ENCODE data around the gene KIF2B. TPM values are rescaled to one million over a fixed set of nuclear protein-coding genes. Genes with fewer than 3 reads are reported as not detected.

The KIF2B gene
- not detected in 2 replicates for total RNA-seq (2011; cell fraction: chromatin; rRNA removed; ENCODE audit: low replicate concordance)
- total RNA-seq (2011; cell fraction: nucleolus; rRNA removed), result not detected in 2 replicates
- not detected in 2 replicates for total RNA-seq (2011; cell fraction: nucleoplasm; rRNA removed)
- total RNA-seq (2014; rRNA removed), result not detected in 2 replicates
- total RNA-seq (2014; rRNA removed; fragmentation: Illumina TruSeq; extraction: Trizol), result not detected in 2 replicates
- total RNA-seq (2015; rRNA removed; fragmentation: Illumina TruSeq; extraction: Trizol), result not detected in 2 replicates
- not detected in 2 replicates for total RNA-seq (2021)
- not detected in 2 replicates for polyA plus RNA-seq (2011; rRNA removed)
- polyA plus RNA-seq (2011; cell fraction: cytosol; rRNA removed), result not detected in 2 replicates
- not detected in 2 replicates for polyA plus RNA-seq (2011; cell fraction: nucleus; rRNA removed)
- polyA plus RNA-seq (2012), result not detected in 2 replicates
- polyA plus RNA-seq (2014; fragmentation: Illumina TruSeq; extraction: Trizol), result not detected in 2 replicates
- polyA plus RNA-seq (2014; fragmentation: Nextera tagmentation; extraction: Ambion mirVana), result not detected
- not detected in 2 replicates for polyA plus RNA-seq (2014; rRNA removed)
- polyA minus RNA-seq (2011; rRNA and poly(A)+ RNA removed), result not detected in 2 replicates
- not detected in 2 replicates for polyA minus RNA-seq (2011; cell fraction: cytosol; rRNA and poly(A)+ RNA removed)
- not detected in 2 replicates for polyA minus RNA-seq (2011; cell fraction: nucleus; rRNA and poly(A)+ RNA removed)
- Bru-seq, nascent RNA, result not detected
- not detected for BruChase-seq, experiment 1, labeled RNA remaining after a 2-hour chase
- BruChase-seq, experiment 2, labeled RNA remaining after a 6-hour chase, result not detected
- long read RNA-seq, experiment 1, result 0 reads
- long read RNA-seq, experiment 2, result 0 reads
- long read RNA-seq, experiment 3, result 0 reads

DNA sequence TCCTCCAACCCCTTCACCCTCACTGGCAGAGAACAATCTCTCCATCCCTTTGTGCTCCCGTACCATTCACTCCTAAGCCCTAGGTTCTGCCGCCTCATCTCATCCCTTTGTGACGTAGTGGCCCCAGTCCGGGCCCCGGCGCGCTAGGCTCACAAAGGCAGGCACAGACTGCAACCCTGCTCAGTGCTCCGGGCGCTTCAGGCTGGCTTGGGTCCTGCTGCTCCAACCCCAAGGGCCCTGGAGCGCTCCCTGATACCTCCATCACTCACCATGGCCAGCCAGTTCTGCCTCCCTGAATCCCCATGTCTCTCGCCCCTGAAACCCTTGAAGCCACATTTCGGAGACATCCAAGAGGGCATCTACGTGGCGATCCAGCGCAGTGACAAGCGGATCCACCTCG is at the start of gene KIF2B:
KIF2B (plus strand) TSS at position 164 of the 400 bp plus-strand sequence; CDS start at position 271, 107 bp downstream.
- 39% methylated on average over 13 of the region's 17 CpGs for WGBS (ENCODE audit: insufficient coverage, low coverage, missing lambda C conversion rate)
- in situ Hi-C loops (cut with MboI), result no loop called here
- TF ChIP-seq ZNF79 (CRISPR knock-in tag; IDR thresholded peaks at IDR 0.05; ENCODE audit: low read depth) (no peak), ILK (tag; IDR thresholded peaks at IDR 0.05; ENCODE audit: borderline replicate concordance, low read depth) (no peak), SETDB1 (IDR thresholded peaks at IDR 0.05; ENCODE audit: low read length) (no peak), ZBTB49 (CRISPR knock-in tag; IDR thresholded peaks at IDR 0.05; ENCODE audit: borderline replicate concordance) (no peak), NFRKB (IDR thresholded peaks at IDR 0.05; ENCODE audit: low read depth) (no peak), MAFF (IDR thresholded peaks at IDR 0.05; ENCODE audit: low read length) (no peak), PML (IDR thresholded peaks at IDR 0.05; ENCODE audit: low read length) (no peak), THRB (CRISPR knock-in tag; conservative IDR thresholded peaks at IDR 0.05) (no peak), ZC3H4 (CRISPR knock-in tag; IDR thresholded peaks at IDR 0.05; ENCODE audit: borderline replicate concordance) (no peak), STAT5B (CRISPR knock-in tag; IDR thresholded peaks at IDR 0.05) (no peak), POLR3A (IDR thresholded peaks at IDR 0.05; ENCODE audit: borderline replicate concordance, extremely low read depth, insufficient read depth, insufficient read length) (no peak), NCOA4 (IDR thresholded peaks at IDR 0.05; ENCODE audit: partially characterized antibody) (no peak)
- TF ChIP-seq, protein P1, sequence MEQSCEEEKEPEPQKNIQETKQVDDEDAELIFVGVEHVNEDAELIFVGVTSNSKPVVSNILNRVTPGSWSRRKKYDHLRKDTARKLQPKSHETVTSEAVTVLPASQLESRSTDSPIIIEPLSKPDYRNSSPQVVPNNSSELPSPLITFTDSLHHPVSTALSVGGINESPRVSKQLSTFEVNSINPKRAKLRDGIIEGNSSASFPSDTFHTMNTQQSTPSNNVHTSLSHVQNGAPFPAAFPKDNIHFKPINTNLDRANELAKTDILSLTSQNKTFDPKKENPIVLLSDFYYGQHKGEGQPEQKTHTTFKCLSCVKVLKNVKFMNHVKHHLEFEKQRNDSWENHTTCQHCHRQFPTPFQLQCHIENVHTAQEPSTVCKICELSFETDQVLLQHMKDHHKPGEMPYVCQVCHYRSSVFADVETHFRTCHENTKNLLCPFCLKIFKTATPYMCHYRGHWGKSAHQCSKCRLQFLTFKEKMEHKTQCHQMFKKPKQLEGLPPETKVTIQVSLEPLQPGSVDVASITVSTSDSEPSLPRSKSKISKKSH (CRISPR knock-in tag; IDR thresholded peaks at IDR 0.05), result no peak

More for the DNA sequence above, at the start of gene KIF2B:
- no peaks in the 10 kb centered on the region; the same call in 1 of the 2 replicates for H3K9me3 ChIP-seq (replicated peaks; ENCODE audit: control insufficient read depth, insufficient read depth, low read depth, low read length)
- H4K20me1 ChIP-seq (replicated peaks; ENCODE audit: control insufficient read depth, insufficient read depth, low read length), result no peaks in the 10 kb centered on the region
- H3K4me2 ChIP-seq (ENCODE audit: insufficient read depth, low read length), result peak within 1 kb of the TSS; percentile 21; the same call in 1 of the 2 replicates
- H2AFZ ChIP-seq (ENCODE audit: low read depth, low read length), result peak within 1 kb of the TSS; percentile 34; the same call in 1 of the 2 replicates
- no peak within 1 kb of the TSS for H3K27ac ChIP-seq (ENCODE audit: extremely low read depth, low read depth, low read length)
- H3K9me1 ChIP-seq (ENCODE audit: control insufficient read depth, insufficient read depth, low read length), result no peaks in the 10 kb centered on the region
- H3K36me3 ChIP-seq (ENCODE audit: control insufficient read depth, insufficient read depth, low read length), result no peaks in the 10 kb centered on the region
- no peak within 1 kb of the TSS for H3K9ac ChIP-seq (ENCODE audit: insufficient read depth in 1 of 2, low read depth in 2 of 2, low read length in 2 of 2)
- intact Hi-C loops (cut with micrococcal nuclease), result loop anchor here (10.0 kb wide), 1 partner anchor 188 kb away; no protein-coding TSS in a partner anchor
- ChIA-PET CTCF (ENCODE audit: low intra/inter-chr PET ratio) (no interaction called here), POLR2A (no interaction called here)
- FAIRE-seq, result no peak
- H3K27me3 ChIP-seq (ENCODE audit: control insufficient read depth in 2 of 2, insufficient read depth in 2 of 2, low read length in 2 of 2), result no peaks in the 10 kb centered on the region
- H3K4me3 ChIP-seq, result no peak within 1 kb of the TSS
- no peaks in the 10 kb centered on the region for H3K4me1 ChIP-seq (replicated peaks in 1 of 2; ENCODE audit: control insufficient read depth in 2 of 2, insufficient read depth in 2 of 2, low read length in 2 of 2)
- no peak for DNase-seq (ENCODE audit: extremely low read depth in 1 of 4, low spot score in 3 of 4)
- BruUV-seq (replicated peaks), result no TSS peak
- no peak for ATAC-seq
- H3K79me2 ChIP-seq (ENCODE audit: control insufficient read depth, insufficient read depth, low read length), result no peaks in the 10 kb centered on the region

All from K562 (cell line).